K562 (cell line): Measurements from ENCODE around the gene MYO1D. TPM values are rescaled to one million over a fixed set of nuclear protein-coding genes. Genes with fewer than 3 reads are reported as not detected.

Experiments
- BACH1 ChIP-seq: fragments of 200-800 bp; sonication (Bioruptor generic); IDR thresholded peaks from 2 replicates; pipeline ENCODE4 v1.6.1; 2016; ENCODE audit warnings: missing genetic modification characterization, missing compliant biosample characterization
- CBFA2T2 ChIP-seq: fragments of 450-650 bp; conservative IDR thresholded peaks from 2 replicates; pipeline ENCODE4 v1.6.1; 2017; ENCODE audit warnings: mild to moderate bottlenecking
- FIP1L1 ChIP-seq: fragments of 200-400 bp; formaldehyde crosslinking; IDR thresholded peaks from 2 replicates; pipeline ENCODE4 v1.6.1; 2018; ENCODE audit warnings: mild to moderate bottlenecking, low read depth, low read length; ENCODE audit not compliant: poor library complexity, severe bottlenecking
- HDAC6 ChIP-seq: IDR thresholded peaks from 2 replicates; pipeline ENCODE4 v1.6.1; 2012; ENCODE audit warnings: low read depth, mild to moderate bottlenecking, control low read depth, inconsistent platforms, low read length, moderate library complexity
- PHF21A ChIP-seq: fragments of 450-650 bp; IDR thresholded peaks from 2 replicates; pipeline ENCODE4 v1.6.1; 2017; ENCODE audit warnings: low read depth, borderline replicate concordance
- RHOXF2B ChIP-seq: fragments of 250-450 bp; sonication (Bioruptor Pico); conservative IDR thresholded peaks from 2 replicates; pipeline ENCODE4 v1.5.1; 2021
- TBL1XR1 ChIP-seq, 2 experiments: IDR thresholded peaks; 2 replicates each; pipeline ENCODE4 v1.6.1; 2012; ENCODE audit warnings: improper control_type of control experiment in 2 of 2, low read length in 2 of 2, mild to moderate bottlenecking in 1 of 2
- ZEB2 ChIP-seq: fragments of 450-650 bp; IDR thresholded peaks from 2 replicates; pipeline ENCODE4 v1.6.1; 2016
- ZNF766 ChIP-seq: fragments of 200-800 bp; sonication (Bioruptor generic); conservative IDR thresholded peaks from 2 replicates; pipeline ENCODE4 v1.6.1; 2016; ENCODE audit warnings: missing genetic modification characterization, missing compliant biosample characterization
- polyA plus RNA-seq, 8 experiments: library from polyadenylated mRNA; depleted of rRNA in 4 of 8; stranded (reverse) in 5 of 8; unstranded in 3 of 8; fragments of >200 nt; fragmentation: Nextera tagmentation in 2 of 8; fragmentation: Illumina TruSeq in 1 of 8; extraction: Ambion mirVana in 2 of 8; extraction: Trizol in 1 of 8; gene quantifications; 2 replicates each; pipeline versions ENCODE4 v1.2.1 to v1.2.3, GENCODE V29; 2011 to 2014; ENCODE audit warnings: inconsistent platforms in 1 of 8, missing spikeins in 1 of 8
- total RNA-seq, 7 experiments: library from RNA; depleted of rRNA in 6 of 7; stranded (reverse); fragments of >200 nt in 6 of 7; fragmentation: Illumina TruSeq in 2 of 7; extraction: Trizol in 2 of 7; gene quantifications; 2 replicates each; pipeline versions ENCODE4 v1.2.1 to v1.2.3, GENCODE V29; 2011 to 2021; ENCODE audit warnings: low replicate concordance in 1 of 7
- TF ChIP-seq, protein P1 (sequence below), 3 experiments: fragments of 200-800 bp in 1 of 3; fragments of 250-450 bp in 1 of 3; fragments of 450-650 bp in 1 of 3; sonication (Bioruptor Pico) in 1 of 3; sonication (Bioruptor generic) in 1 of 3; formaldehyde crosslinking in 1 of 3; IDR thresholded peaks; 2 replicates each; pipeline versions ENCODE4 v1.6.1 to v1.8.0; 2016 to 2022; ENCODE audit warnings: mild to moderate bottlenecking in 2 of 3, missing genetic modification characterization in 2 of 3, missing compliant biosample characterization in 1 of 3, moderate library complexity in 1 of 3
- TF ChIP-seq, protein P2 (sequence below): fragments of 250-450 bp; sonication (Bioruptor Pico); IDR thresholded peaks from 2 replicates; pipeline ENCODE4 v1.4.0; 2020; ENCODE audit warnings: mild to moderate bottlenecking, moderate library complexity, borderline replicate concordance
- TF ChIP-seq, protein P3 (sequence below): sonication (generic); IDR thresholded peaks from 2 replicates; pipeline ENCODE4 v1.6.1; 2016
- TF ChIP-seq, protein P4 (sequence below): fragments of 250-450 bp; sonication (Bioruptor Pico); IDR thresholded peaks from 2 replicates; pipeline ENCODE4 v1.4.0; 2020; ENCODE audit warnings: mild to moderate bottlenecking
- TF ChIP-seq, protein P5 (sequence below), 2 experiments: fragments of 250-450 bp in 1 of 2; fragments of 450-650 bp in 1 of 2; sonication (Bioruptor Pico) in 1 of 2; IDR thresholded peaks; 2 replicates each; pipeline versions ENCODE4 v1.6.1 to v1.8.0; 2016 to 2021; ENCODE audit warnings: mild to moderate bottlenecking in 2 of 2, moderate library complexity in 2 of 2, missing compliant biosample characterization in 1 of 2, missing genetic modification characterization in 1 of 2
- TF ChIP-seq, protein P6 (sequence below): fragments of 450-650 bp; IDR thresholded peaks from 2 replicates; pipeline ENCODE4 v1.6.1; 2016

The MYO1D gene
- total and polyA plus RNA-seq, 9 of the 15 experiments (the other 6 are each of a cell fraction or from before 2014, with no cell fraction given): 2.1 to 71.2 (median 45.4) TPM

DNA sequence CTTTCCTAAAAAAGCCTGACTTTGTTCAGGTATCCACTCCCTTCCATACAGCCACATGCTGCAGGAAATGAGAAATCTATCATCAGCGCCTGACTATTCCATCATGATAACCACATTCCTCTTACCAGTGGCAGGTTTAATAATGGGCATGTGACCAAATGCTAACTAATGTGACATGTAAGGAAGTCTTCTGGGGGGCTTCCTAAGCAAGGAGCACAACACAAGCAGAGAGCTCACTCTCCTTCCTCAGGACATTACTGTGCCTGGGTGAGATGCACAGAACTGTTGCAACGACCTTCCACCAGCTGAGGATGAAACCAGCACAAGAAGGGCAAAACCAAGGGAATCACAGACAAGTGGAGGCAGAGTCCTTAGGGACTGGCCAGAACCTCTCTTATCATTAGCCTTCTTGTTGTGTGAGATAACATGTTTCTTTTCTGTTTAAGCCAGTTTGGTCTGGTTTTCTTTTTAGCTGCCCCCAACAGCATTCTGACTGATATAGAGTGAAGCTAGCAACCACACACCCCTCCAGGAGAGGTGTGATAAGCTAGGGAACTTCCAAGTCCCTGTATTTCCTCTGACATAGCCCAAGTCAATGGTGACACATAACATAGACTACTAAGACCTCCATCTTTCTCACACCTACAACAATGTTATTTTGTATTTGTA is 16.9 kb downstream of the MYO1D start (continued):
- TF ChIP-seq, protein P1, sequence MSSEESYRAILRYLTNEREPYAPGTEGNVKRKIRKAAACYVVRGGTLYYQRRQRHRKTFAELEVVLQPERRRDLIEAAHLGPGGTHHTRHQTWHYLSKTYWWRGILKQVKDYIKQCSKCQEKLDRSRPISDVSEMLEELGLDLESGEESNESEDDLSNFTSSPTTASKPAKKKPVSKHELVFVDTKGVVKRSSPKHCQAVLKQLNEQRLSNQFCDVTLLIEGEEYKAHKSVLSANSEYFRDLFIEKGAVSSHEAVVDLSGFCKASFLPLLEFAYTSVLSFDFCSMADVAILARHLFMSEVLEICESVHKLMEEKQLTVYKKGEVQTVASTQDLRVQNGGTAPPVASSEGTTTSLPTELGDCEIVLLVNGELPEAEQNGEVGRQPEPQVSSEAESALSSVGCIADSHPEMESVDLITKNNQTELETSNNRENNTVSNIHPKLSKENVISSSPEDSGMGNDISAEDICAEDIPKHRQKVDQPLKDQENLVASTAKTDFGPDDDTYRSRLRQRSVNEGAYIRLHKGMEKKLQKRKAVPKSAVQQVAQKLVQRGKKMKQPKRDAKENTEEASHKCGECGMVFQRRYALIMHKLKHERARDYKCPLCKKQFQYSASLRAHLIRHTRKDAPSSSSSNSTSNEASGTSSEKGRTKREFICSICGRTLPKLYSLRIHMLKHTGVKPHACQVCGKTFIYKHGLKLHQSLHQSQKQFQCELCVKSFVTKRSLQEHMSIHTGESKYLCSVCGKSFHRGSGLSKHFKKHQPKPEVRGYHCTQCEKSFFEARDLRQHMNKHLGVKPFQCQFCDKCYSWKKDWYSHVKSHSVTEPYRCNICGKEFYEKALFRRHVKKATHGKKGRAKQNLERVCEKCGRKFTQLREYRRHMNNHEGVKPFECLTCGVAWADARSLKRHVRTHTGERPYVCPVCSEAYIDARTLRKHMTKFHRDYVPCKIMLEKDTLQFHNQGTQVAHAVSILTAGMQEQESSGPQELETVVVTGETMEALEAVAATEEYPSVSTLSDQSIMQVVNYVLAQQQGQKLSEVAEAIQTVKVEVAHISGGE (CRISPR knock-in tag; IDR thresholded peaks at IDR 0.05): 0 out of 6 replicates have a peak, but pooled peaks of 1 of the 3 experiments have one; percentile 49
- TF ChIP-seq, protein P2, sequence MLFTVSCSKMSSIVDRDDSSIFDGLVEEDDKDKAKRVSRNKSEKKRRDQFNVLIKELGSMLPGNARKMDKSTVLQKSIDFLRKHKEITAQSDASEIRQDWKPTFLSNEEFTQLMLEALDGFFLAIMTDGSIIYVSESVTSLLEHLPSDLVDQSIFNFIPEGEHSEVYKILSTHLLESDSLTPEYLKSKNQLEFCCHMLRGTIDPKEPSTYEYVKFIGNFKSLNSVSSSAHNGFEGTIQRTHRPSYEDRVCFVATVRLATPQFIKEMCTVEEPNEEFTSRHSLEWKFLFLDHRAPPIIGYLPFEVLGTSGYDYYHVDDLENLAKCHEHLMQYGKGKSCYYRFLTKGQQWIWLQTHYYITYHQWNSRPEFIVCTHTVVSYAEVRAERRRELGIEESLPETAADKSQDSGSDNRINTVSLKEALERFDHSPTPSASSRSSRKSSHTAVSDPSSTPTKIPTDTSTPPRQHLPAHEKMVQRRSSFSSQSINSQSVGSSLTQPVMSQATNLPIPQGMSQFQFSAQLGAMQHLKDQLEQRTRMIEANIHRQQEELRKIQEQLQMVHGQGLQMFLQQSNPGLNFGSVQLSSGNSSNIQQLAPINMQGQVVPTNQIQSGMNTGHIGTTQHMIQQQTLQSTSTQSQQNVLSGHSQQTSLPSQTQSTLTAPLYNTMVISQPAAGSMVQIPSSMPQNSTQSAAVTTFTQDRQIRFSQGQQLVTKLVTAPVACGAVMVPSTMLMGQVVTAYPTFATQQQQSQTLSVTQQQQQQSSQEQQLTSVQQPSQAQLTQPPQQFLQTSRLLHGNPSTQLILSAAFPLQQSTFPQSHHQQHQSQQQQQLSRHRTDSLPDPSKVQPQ (CRISPR knock-in tag): no peak
- TF ChIP-seq CBFA2T2 (peak; percentile 90), ZNF766 (CRISPR knock-in tag) (peak; percentile 77), RHOXF2B (CRISPR knock-in tag) (no peak), PHF21A (peak; percentile 54; the same call in 1 of the 2 replicates), FIP1L1 (no peak), HDAC6 (no peak), BACH1 (tag) (0 out of 2 replicates have a peak, but pooled peaks have one; percentile 49), ZEB2 (0 out of 2 replicates have a peak, but pooled peaks have one; percentile 28), TBL1XR1 (IDR thresholded peaks at IDR 0.05; ENCODE audit: low read length in 2 of 2) (peak in 1 of 2 experiments; percentile 43; a peak in 2 of 4 replicates)
- TF ChIP-seq, protein P3, sequence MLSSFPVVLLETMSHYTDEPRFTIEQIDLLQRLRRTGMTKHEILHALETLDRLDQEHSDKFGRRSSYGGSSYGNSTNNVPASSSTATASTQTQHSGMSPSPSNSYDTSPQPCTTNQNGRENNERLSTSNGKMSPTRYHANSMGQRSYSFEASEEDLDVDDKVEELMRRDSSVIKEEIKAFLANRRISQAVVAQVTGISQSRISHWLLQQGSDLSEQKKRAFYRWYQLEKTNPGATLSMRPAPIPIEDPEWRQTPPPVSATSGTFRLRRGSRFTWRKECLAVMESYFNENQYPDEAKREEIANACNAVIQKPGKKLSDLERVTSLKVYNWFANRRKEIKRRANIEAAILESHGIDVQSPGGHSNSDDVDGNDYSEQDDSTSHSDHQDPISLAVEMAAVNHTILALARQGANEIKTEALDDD: peak; percentile 87
- TF ChIP-seq, protein P4, sequence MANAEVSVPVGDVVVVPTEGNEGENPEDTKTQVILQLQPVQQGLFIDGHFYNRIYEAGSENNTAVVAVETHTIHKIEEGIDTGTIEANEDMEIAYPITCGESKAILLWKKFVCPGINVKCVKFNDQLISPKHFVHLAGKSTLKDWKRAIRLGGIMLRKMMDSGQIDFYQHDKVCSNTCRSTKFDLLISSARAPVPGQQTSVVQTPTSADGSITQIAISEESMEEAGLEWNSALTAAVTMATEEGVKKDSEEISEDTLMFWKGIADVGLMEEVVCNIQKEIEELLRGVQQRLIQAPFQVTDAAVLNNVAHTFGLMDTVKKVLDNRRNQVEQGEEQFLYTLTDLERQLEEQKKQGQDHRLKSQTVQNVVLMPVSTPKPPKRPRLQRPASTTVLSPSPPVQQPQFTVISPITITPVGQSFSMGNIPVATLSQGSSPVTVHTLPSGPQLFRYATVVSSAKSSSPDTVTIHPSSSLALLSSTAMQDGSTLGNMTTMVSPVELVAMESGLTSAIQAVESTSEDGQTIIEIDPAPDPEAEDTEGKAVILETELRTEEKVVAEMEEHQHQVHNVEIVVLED: no peak
- TF ChIP-seq, protein P5, sequence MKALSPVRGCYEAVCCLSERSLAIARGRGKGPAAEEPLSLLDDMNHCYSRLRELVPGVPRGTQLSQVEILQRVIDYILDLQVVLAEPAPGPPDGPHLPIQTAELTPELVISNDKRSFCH (CRISPR knock-in tag; IDR thresholded peaks at IDR 0.05): no peak
- TF ChIP-seq, protein P5 (tag; IDR thresholded peaks at IDR 0.05): peak; percentile 32; the same call in 1 of the 2 replicates
- TF ChIP-seq, protein P6, sequence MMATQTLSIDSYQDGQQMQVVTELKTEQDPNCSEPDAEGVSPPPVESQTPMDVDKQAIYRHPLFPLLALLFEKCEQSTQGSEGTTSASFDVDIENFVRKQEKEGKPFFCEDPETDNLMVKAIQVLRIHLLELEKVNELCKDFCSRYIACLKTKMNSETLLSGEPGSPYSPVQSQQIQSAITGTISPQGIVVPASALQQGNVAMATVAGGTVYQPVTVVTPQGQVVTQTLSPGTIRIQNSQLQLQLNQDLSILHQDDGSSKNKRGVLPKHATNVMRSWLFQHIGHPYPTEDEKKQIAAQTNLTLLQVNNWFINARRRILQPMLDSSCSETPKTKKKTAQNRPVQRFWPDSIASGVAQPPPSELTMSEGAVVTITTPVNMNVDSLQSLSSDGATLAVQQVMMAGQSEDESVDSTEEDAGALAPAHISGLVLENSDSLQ: peak; percentile 59
